Progenitor cell of endocrine pancreas (in vitro differentiated cells): ENCODE results near the gene LTB4R2. TPM values are rescaled to one million over a fixed set of nuclear protein-coding genes. Genes with fewer than 3 reads are reported as not detected.

Experiments
- DNase-seq: peaks from one replicate; pipeline ENCODE4 v3.0.0; 2021; ENCODE audit warnings: low spot score; ENCODE audit not compliant: unreplicated experiment
- H3K27ac Mint-ChIP-seq: 2 replicates; pipeline ENCODE4 v1.8.0; 2021; ENCODE audit warnings: mild to moderate bottlenecking, moderate library complexity, mixed read lengths
- H3K27me3 Mint-ChIP-seq: 2 replicates; pipeline ENCODE4 v1.8.0; 2021; ENCODE audit warnings: mixed read lengths
- H3K36me3 Mint-ChIP-seq: 2 replicates; pipeline ENCODE4 v1.8.0; 2022; ENCODE audit warnings: mixed read lengths; ENCODE audit not compliant: insufficient read depth
- H3K4me1 Mint-ChIP-seq: 2 replicates; pipeline ENCODE4 v1.8.0; 2021; ENCODE audit warnings: low read depth, mixed read lengths
- H3K4me3 Mint-ChIP-seq: 2 replicates; pipeline ENCODE4 v1.8.0; 2021; ENCODE audit warnings: low read depth, mild to moderate bottlenecking, moderate library complexity, mixed read lengths
- H3K9me3 Mint-ChIP-seq: 2 replicates; pipeline ENCODE4 v1.8.0; 2021; ENCODE audit warnings: low read depth, mixed read lengths
- CTCF ChIP-seq: fragments of 200-600 bp; sonication (generic); IDR thresholded peaks from one replicate; pipeline ENCODE4 v1.5.0; 2021; ENCODE audit warnings: antibody characterized with exemption, mild to moderate bottlenecking; ENCODE audit not compliant: unreplicated experiment
- total RNA-seq: library from RNA; stranded (reverse); gene quantifications from 2 replicates; pipeline ENCODE4 v1.2.1, GENCODE V29; 2021

LTB4R2 gene
- total RNA-seq, 1 donor from 2014 or later, result 11.0 TPM

GRCh38 chr14:24269368-24269767 is 40.6 kb upstream of the LTB4R2 start:
- H3K4me3 Mint-ChIP-seq, result no peak overlapping the region
- no peak for DNase-seq

GRCh38 chr14:24269910-24270536 is 39.9 kb upstream of the LTB4R2 start:
- no peak for DNase-seq
- no peaks in the 10 kb centered on the region for H3K9me3 Mint-ChIP-seq
- no peaks in the 10 kb centered on the region for H3K27me3 Mint-ChIP-seq
- no peak overlapping the region for H3K27ac Mint-ChIP-seq
- TF ChIP-seq CTCF, result no peak
- H3K4me3 Mint-ChIP-seq, result peak overlapping the region; percentile 85
- peaks cover 12% of the 10 kb centered on the region for H3K4me1 Mint-ChIP-seq
- H3K36me3 Mint-ChIP-seq, result peaks cover 5% of the 10 kb centered on the region

More at GRCh38 chr14:24269368-24269767, 40.6 kb upstream of the LTB4R2 start:
- Mint-ChIP-seq H3K27ac (no peak overlapping the region), H3K27me3 (no peaks in the 10 kb centered on the region), H3K36me3 (peaks cover 5% of the 10 kb centered on the region), H3K9me3 (no peaks in the 10 kb centered on the region), H3K4me1 (peaks cover 12% of the 10 kb centered on the region)
- no peak for TF ChIP-seq CTCF

- no peak for DNase-seq
- Mint-ChIP-seq H3K27ac (peak overlapping the region; percentile 96), H3K9me3 (no peaks in the 10 kb centered on the region), H3K36me3 (peaks cover 5% of the 10 kb centered on the region), H3K4me3 (peak overlapping the region; percentile 85), H3K4me1 (peaks cover 12% of the 10 kb centered on the region), H3K27me3 (no peaks in the 10 kb centered on the region)
- no peak for TF ChIP-seq CTCF
Observed at GRCh38 chr14:24270537-24271133, 39.3 kb upstream of the LTB4R2 start.

- DNase-seq, result peak; percentile 85
- peaks cover 5% of the 10 kb centered on the region for H3K36me3 Mint-ChIP-seq
- H3K4me3 Mint-ChIP-seq, result peak within 1 kb of the TSS; percentile 85
- H3K9me3 Mint-ChIP-seq, result no peaks in the 10 kb centered on the region
- TF ChIP-seq CTCF, result peak; percentile 73
- H3K27me3 Mint-ChIP-seq, result no peaks in the 10 kb centered on the region
- H3K27ac Mint-ChIP-seq, result peak within 1 kb of the TSS; percentile 96
- H3K4me1 Mint-ChIP-seq, result peaks cover 12% of the 10 kb centered on the region
Observed at GRCh38 chr14:24271134-24271833, 38.7 kb upstream of the LTB4R2 start, which contains the start of gene RABGGTA. RABGGTA (minus strand) TSS chr14:24271597; CDS start chr14:24271115, 482 bp downstream.

- peak overlapping the region; percentile 54 for H3K27ac Mint-ChIP-seq
- peak overlapping the region; percentile 78 for H3K4me3 Mint-ChIP-seq
- no peaks in the 10 kb centered on the region for H3K9me3 Mint-ChIP-seq
- DNase-seq, result no peak
- peaks cover 5% of the 10 kb centered on the region for H3K36me3 Mint-ChIP-seq
- H3K4me1 Mint-ChIP-seq, result peaks cover 12% of the 10 kb centered on the region
- no peaks in the 10 kb centered on the region for H3K27me3 Mint-ChIP-seq
- TF ChIP-seq CTCF, result no peak
Observed at GRCh38 chr14:24271834-24272263, 38.1 kb upstream of the LTB4R2 start.
